Embryonic facial prominence (tissue), 1 donor: ENCODE results near the gene DYNC1LI1.
"Not testable (repeated sequence)": the region's sequence is repeated elsewhere in the genome, so short reads cannot be mapped to it uniquely, and the experiment has no call there.

Source experiments
- DNase-seq: peaks from one replicate; pipeline ENCODE4 v3.0.0-alpha.2; 2016; ENCODE audit errors: extremely low spot score

DYNC1LI1 gene

GRCh38 chr3:32531010-32531647 lies 39.5 kb downstream of the DYNC1LI1 start:
- DNase-seq = no peak

GRCh38 chr3:32525720-32526119 lies 44.9 kb downstream of the DYNC1LI1 start:
- DNase-seq = no peak

- DNase-seq = no peak
These were observed 48.0 kb downstream of the DYNC1LI1 start for GRCh38 chr3:32522682-32523081.

GRCh38 chr3:32518921-32519320 lies 51.7 kb downstream of the DYNC1LI1 start:
- not testable (repeated sequence) for DNase-seq

GRCh38 chr3:32516751-32517150 lies 53.9 kb downstream of the DYNC1LI1 start:
- not testable (repeated sequence) for DNase-seq

- DNase-seq = no peak
These were observed 59.7 kb downstream of the DYNC1LI1 start for GRCh38 chr3:32511005-32511404.

GRCh38 chr3:32510075-32510724 lies 60.5 kb downstream of the DYNC1LI1 start:
- peak; percentile 33 for DNase-seq

- no peak for DNase-seq
These were observed 61.9 kb downstream of the DYNC1LI1 start for GRCh38 chr3:32508711-32509110.

GRCh38 chr3:32506466-32506865 lies 64.2 kb downstream of the DYNC1LI1 start:
- no peak for DNase-seq

- DNase-seq = no peak
These were observed 67.7 kb downstream of the DYNC1LI1 start for GRCh38 chr3:32502946-32503286.

- peak; percentile 88 for DNase-seq
These were observed 68.3 kb downstream of the DYNC1LI1 start, which contains the start of gene CMTM6 for GRCh38 chr3:32502118-32502945. TSS of gene CMTM6 (minus strand) at chr3:32502852. CDS start at chr3:32502745, 107 bp downstream.

GRCh38 chr3:32501783-32502117 lies 68.9 kb downstream of the DYNC1LI1 start:
- no peak for DNase-seq

GRCh38 chr3:32500880-32501782 lies 69.5 kb downstream of the DYNC1LI1 start:
- DNase-seq = no peak

GRCh38 chr3:32500231-32500630 lies 70.4 kb downstream of the DYNC1LI1 start:
- DNase-seq = no peak

- DNase-seq = no peak
These were observed 71.1 kb downstream of the DYNC1LI1 start for GRCh38 chr3:32499585-32499984.

GRCh38 chr3:32498992-32499391 lies 71.7 kb downstream of the DYNC1LI1 start:
- no peak for DNase-seq

- DNase-seq = no peak
These were observed 72.4 kb downstream of the DYNC1LI1 start for GRCh38 chr3:32498252-32498651.

GRCh38 chr3:32495609-32496008 lies 75.0 kb downstream of the DYNC1LI1 start:
- no peak for DNase-seq

- no peak for DNase-seq
These were observed 75.6 kb downstream of the DYNC1LI1 start for GRCh38 chr3:32495085-32495484.

- DNase-seq = no peak
These were observed 76.9 kb downstream of the DYNC1LI1 start for GRCh38 chr3:32493437-32494414.
